IPS-20b (cell line): ENCODE data around the gene SLC6A19.

ENCODE experiments used
- H3K27ac ChIP-seq: one replicate; pipeline ENCODE4 v1.5.1; 2013; ENCODE audit warnings: low read length
- H3K27me3 ChIP-seq: 2 replicates; pipeline ENCODE4 v1.6.1; 2013; ENCODE audit warnings: mild to moderate bottlenecking, low read length, inconsistent platforms; ENCODE audit not compliant: insufficient read depth
- H3K36me3 ChIP-seq: 2 replicates; pipeline ENCODE4 v1.6.1; 2013; ENCODE audit warnings: low read depth, mild to moderate bottlenecking, inconsistent platforms, low read length, moderate library complexity; ENCODE audit not compliant: insufficient read depth
- H3K4me1 ChIP-seq: 2 replicates; pipeline ENCODE4 v1.6.1; 2013; ENCODE audit warnings: mild to moderate bottlenecking, control low read depth, inconsistent platforms, low read length, moderate library complexity; ENCODE audit not compliant: insufficient read depth
- H3K4me3 ChIP-seq: 2 replicates; pipeline ENCODE4 v1.5.1; 2013; ENCODE audit warnings: mild to moderate bottlenecking, low read length, inconsistent platforms
- H3K9ac ChIP-seq: 2 replicates; pipeline ENCODE4 v1.6.1; 2013; ENCODE audit warnings: low read depth, mild to moderate bottlenecking, inconsistent platforms, low read length, moderate library complexity
- H3K9me3 ChIP-seq: 2 replicates; pipeline ENCODE4 v1.6.1; 2013; ENCODE audit warnings: mild to moderate bottlenecking, low read depth, low read length, inconsistent platforms; ENCODE audit not compliant: insufficient read depth

Gene SLC6A19

GRCh38 chr5:1216211-1216917, 15.0 kb downstream of the SLC6A19 start:
- H3K4me3 ChIP-seq: no peak overlapping the region

GRCh38 chr5:1216918-1217295, 15.5 kb downstream of the SLC6A19 start:
- Histone ChIP-seq H3K4me3 (no peak overlapping the region), H3K4me1 (no peaks in the 10 kb centered on the region), H3K9ac (no peak overlapping the region), H3K27me3 (peaks cover 7% of the 10 kb centered on the region; the same call in 1 of the 2 replicates), H3K36me3 (no peaks in the 10 kb centered on the region), H3K9me3 (no peaks in the 10 kb centered on the region), H3K27ac (no peak overlapping the region)

More at GRCh38 chr5:1216211-1216917, 15.0 kb downstream of the SLC6A19 start:
- Histone ChIP-seq H3K9ac (no peak overlapping the region), H3K9me3 (no peaks in the 10 kb centered on the region), H3K36me3 (no peaks in the 10 kb centered on the region), H3K27me3 (peaks cover 7% of the 10 kb centered on the region; the same call in 1 of the 2 replicates), H3K27ac (no peak overlapping the region), H3K4me1 (no peaks in the 10 kb centered on the region)

- Histone ChIP-seq H3K9ac (no peak overlapping the region), H3K27me3 (peaks cover 7% of the 10 kb centered on the region; the same call in 1 of the 2 replicates), H3K4me1 (no peaks in the 10 kb centered on the region), H3K4me3 (no peak overlapping the region), H3K36me3 (no peaks in the 10 kb centered on the region), H3K27ac (no peak overlapping the region), H3K9me3 (no peaks in the 10 kb centered on the region; the same call in 1 of the 2 replicates)
Observed at GRCh38 chr5:1217596-1218206, 16.3 kb downstream of the SLC6A19 start.

GRCh38 chr5:1218351-1219080, 17.1 kb downstream of the SLC6A19 start:
- Histone ChIP-seq H3K36me3 (no peaks in the 10 kb centered on the region), H3K27ac (no peak overlapping the region), H3K27me3 (peaks cover 7% of the 10 kb centered on the region; the same call in 1 of the 2 replicates), H3K4me3 (no peak overlapping the region), H3K4me1 (no peaks in the 10 kb centered on the region), H3K9me3 (no peaks in the 10 kb centered on the region; the same call in 1 of the 2 replicates), H3K9ac (no peak overlapping the region)

DNA sequence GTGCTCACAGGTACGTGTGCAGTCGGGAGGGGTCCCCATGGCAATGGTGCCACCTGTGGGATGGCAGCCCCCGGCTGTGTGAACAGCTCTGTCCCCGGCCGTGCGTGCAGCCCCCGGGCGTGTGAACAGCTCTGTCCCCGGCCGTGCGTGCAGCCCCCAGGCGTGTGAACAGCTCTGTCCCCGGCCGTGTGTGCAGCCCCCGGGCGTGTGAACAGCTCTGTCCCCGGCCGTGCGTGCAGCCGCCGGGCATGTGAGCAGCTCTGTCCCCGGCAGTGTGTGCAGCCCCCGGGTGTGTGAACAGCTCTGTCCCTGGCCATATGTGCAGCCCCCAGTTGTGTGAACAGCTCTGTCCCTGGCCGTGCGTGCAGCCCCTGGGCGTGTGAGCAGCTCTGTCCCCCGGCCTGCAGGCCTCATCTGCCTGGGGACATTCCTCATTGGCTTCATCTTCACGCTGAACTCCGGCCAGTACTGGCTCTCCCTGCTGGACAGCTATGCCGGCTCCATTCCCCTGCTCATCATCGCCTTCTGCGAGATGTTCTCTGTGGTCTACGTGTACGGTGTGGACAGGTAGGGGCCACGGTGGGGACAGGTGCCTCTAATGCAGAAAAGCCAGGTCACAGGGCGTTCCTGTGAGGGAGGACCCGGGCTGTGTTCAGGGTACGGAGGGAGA, 17.8 kb downstream of the SLC6A19 start:
- Histone ChIP-seq H3K4me1 (no peaks in the 10 kb centered on the region), H3K36me3 (no peaks in the 10 kb centered on the region), H3K4me3 (no peak overlapping the region), H3K27ac (no peak overlapping the region), H3K9ac (no peak overlapping the region), H3K27me3 (peaks cover 7% of the 10 kb centered on the region; the same call in 1 of the 2 replicates), H3K9me3 (no peaks in the 10 kb centered on the region; the same call in 1 of the 2 replicates)

GRCh38 chr5:1219768-1220100, 18.3 kb downstream of the SLC6A19 start:
- no peak overlapping the region for H3K4me3 ChIP-seq
- H3K36me3 ChIP-seq: no peaks in the 10 kb centered on the region
- no peak overlapping the region for H3K9ac ChIP-seq
- no peaks in the 10 kb centered on the region; the same call in 1 of the 2 replicates for H3K9me3 ChIP-seq
- no peaks in the 10 kb centered on the region for H3K4me1 ChIP-seq
- H3K27ac ChIP-seq: no peak overlapping the region
- peaks cover 7% of the 10 kb centered on the region; the same call in 1 of the 2 replicates for H3K27me3 ChIP-seq

- Histone ChIP-seq H3K27me3 (peaks cover 7% of the 10 kb centered on the region; the same call in 1 of the 2 replicates), H3K9me3 (no peaks in the 10 kb centered on the region; the same call in 1 of the 2 replicates), H3K9ac (no peak overlapping the region), H3K4me3 (no peak overlapping the region), H3K27ac (no peak overlapping the region), H3K36me3 (no peaks in the 10 kb centered on the region), H3K4me1 (no peaks in the 10 kb centered on the region)
Observed at GRCh38 chr5:1220351-1220750, 19.0 kb downstream of the SLC6A19 start.

- Histone ChIP-seq H3K27ac (no peak overlapping the region), H3K36me3 (no peaks in the 10 kb centered on the region), H3K9me3 (no peaks in the 10 kb centered on the region; the same call in 1 of the 2 replicates), H3K9ac (no peak overlapping the region), H3K27me3 (peaks cover 7% of the 10 kb centered on the region; the same call in 1 of the 2 replicates), H3K4me3 (no peak overlapping the region), H3K4me1 (no peaks in the 10 kb centered on the region)
Observed at GRCh38 chr5:1220831-1221230, 19.4 kb downstream of the SLC6A19 start.

DNA sequence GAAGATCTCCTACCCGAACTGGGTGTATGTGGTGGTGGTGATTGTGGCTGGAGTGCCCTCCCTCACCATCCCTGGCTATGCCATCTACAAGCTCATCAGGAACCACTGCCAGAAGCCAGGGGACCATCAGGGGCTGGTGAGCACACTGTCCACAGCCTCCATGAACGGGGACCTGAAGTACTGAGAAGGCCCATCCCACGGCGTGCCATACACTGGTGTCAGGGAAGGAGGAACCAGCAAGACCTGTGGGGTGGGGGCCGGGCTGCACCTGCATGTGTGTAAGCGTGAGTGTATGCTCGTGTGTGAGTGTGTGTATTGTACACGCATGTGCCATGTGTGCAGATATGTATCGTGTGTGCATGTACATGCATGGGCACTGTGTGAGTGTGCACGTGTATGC, 20.3 kb downstream of the SLC6A19 start:
- Histone ChIP-seq H3K27me3 (peaks cover 7% of the 10 kb centered on the region; the same call in 1 of the 2 replicates), H3K27ac (no peak overlapping the region), H3K4me1 (no peaks in the 10 kb centered on the region), H3K36me3 (no peaks in the 10 kb centered on the region), H3K9me3 (no peaks in the 10 kb centered on the region; the same call in 1 of the 2 replicates), H3K9ac (no peak overlapping the region), H3K4me3 (no peak overlapping the region)

DNA sequence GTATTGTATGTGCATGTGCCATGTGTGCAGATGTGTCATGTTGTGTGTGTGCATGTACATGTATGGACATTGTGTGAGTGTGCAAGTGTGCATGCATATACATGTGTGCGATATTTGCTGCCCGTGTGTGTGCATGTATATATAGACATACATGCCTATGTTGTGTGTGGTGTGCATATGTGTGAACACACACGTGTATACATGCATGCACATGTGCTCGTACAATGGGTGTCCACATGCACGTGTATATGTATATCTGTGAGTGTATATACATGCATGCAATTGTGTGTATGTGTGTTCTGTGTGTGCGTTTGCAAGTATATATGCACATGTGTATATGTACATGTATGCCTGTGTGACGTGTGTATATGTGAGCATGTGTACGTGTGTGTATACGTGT, 20.8 kb downstream of the SLC6A19 start:
- peaks cover 7% of the 10 kb centered on the region; the same call in 1 of the 2 replicates for H3K27me3 ChIP-seq
- H3K4me1 ChIP-seq: no peaks in the 10 kb centered on the region
- no peak overlapping the region for H3K9ac ChIP-seq
- H3K4me3 ChIP-seq: no peak overlapping the region
- H3K9me3 ChIP-seq: no peaks in the 10 kb centered on the region; the same call in 1 of the 2 replicates
- H3K27ac ChIP-seq: no peak overlapping the region
- H3K36me3 ChIP-seq: no peaks in the 10 kb centered on the region

GRCh38 chr5:1222621-1223277, 21.4 kb downstream of the SLC6A19 start:
- Histone ChIP-seq H3K9ac (no peak overlapping the region), H3K4me3 (no peak overlapping the region), H3K4me1 (no peaks in the 10 kb centered on the region), H3K27me3 (peaks cover 7% of the 10 kb centered on the region; the same call in 1 of the 2 replicates), H3K9me3 (no peaks in the 10 kb centered on the region; the same call in 1 of the 2 replicates), H3K27ac (no peak overlapping the region), H3K36me3 (no peaks in the 10 kb centered on the region)
